ENCODE results near the gene CCDC170. TPM values are rescaled to one million over a fixed set of nuclear protein-coding genes. Genes with fewer than 3 reads are reported as not detected.

The CCDC170 gene
- total and polyA plus RNA-seq, 2 donors (not counting 1 experiment from before 2014, with no cell fraction given) = 0.76 to 0.83 TPM

GRCh38 chr6:151659212-151659611 is 165.4 kb downstream of the CCDC170 start:
- H3K9ac ChIP-seq (ENCODE audit: insufficient read depth, low read length) = no peak overlapping the region
- no peak overlapping the region for H3K27ac ChIP-seq (ENCODE audit: insufficient read depth, low read length)
- H3K79me2 ChIP-seq (ENCODE audit: control insufficient read depth, insufficient read depth, low read length) = no peaks in the 10 kb centered on the region
- H3K4me2 ChIP-seq (ENCODE audit: extremely low read depth, insufficient read depth, low read length) = no peak overlapping the region
- DNase-seq (ENCODE audit: low read depth in 2 of 2) = no peak
- TF ChIP-seq CTCF (conservative IDR thresholded peaks at IDR 0.05 in 1 of 2, IDR thresholded peaks at IDR 0.05 in 1 of 2; ENCODE audit: low read depth in 1 of 2, low read length in 2 of 2) (no peak), EZH2 (IDR thresholded peaks at IDR 0.05; ENCODE audit: low read length, missing control alignments) (no peak)
- no peaks in the 10 kb centered on the region for H3K27me3 ChIP-seq (ENCODE audit: control insufficient read depth, insufficient read depth, low read length)
- H3K9me3 ChIP-seq (ENCODE audit: control insufficient read depth, insufficient read depth, low read depth, low read length) = no peaks in the 10 kb centered on the region
- H4K20me1 ChIP-seq (ENCODE audit: control insufficient read depth, extremely low read depth, insufficient read depth, low read length) = no peaks in the 10 kb centered on the region
- no peak overlapping the region for H2AFZ ChIP-seq (ENCODE audit: low read length)
- no peaks in the 10 kb centered on the region for H3K4me1 ChIP-seq (ENCODE audit: control insufficient read depth, extremely low read depth, insufficient read depth, low read length)
- no peak overlapping the region for H3K4me3 ChIP-seq (replicated peaks in 1 of 4; ENCODE audit: control extremely low read depth in 1 of 4, insufficient read depth in 1 of 4, low read depth in 3 of 4, low read length in 4 of 4)
- H3K36me3 ChIP-seq (ENCODE audit: control insufficient read depth, insufficient read depth, low read length) = no peaks in the 10 kb centered on the region

GRCh38 chr6:151661509-151661908 is 167.7 kb downstream of the CCDC170 start:
- Histone ChIP-seq H3K4me3 (replicated peaks in 1 of 4; ENCODE audit: control extremely low read depth in 1 of 4, insufficient read depth in 1 of 4, low read depth in 3 of 4, low read length in 4 of 4) (no peak overlapping the region), H3K27me3 (ENCODE audit: control insufficient read depth, insufficient read depth, low read length) (no peaks in the 10 kb centered on the region), H3K79me2 (ENCODE audit: control insufficient read depth, insufficient read depth, low read length) (no peaks in the 10 kb centered on the region), H3K4me1 (ENCODE audit: control insufficient read depth, extremely low read depth, insufficient read depth, low read length) (no peaks in the 10 kb centered on the region), H3K27ac (ENCODE audit: insufficient read depth, low read length) (no peak overlapping the region), H4K20me1 (ENCODE audit: control insufficient read depth, extremely low read depth, insufficient read depth, low read length) (no peaks in the 10 kb centered on the region), H3K36me3 (ENCODE audit: control insufficient read depth, insufficient read depth, low read length) (no peaks in the 10 kb centered on the region), H3K4me2 (ENCODE audit: extremely low read depth, insufficient read depth, low read length) (no peak overlapping the region), H3K9ac (ENCODE audit: insufficient read depth, low read length) (no peak overlapping the region), H2AFZ (ENCODE audit: low read length) (no peak overlapping the region), H3K9me3 (ENCODE audit: control insufficient read depth, insufficient read depth, low read depth, low read length) (no peaks in the 10 kb centered on the region)
- DNase-seq (ENCODE audit: low read depth in 2 of 2) = no peak
- TF ChIP-seq EZH2 (IDR thresholded peaks at IDR 0.05; ENCODE audit: low read length, missing control alignments) (no peak), CTCF (conservative IDR thresholded peaks at IDR 0.05 in 1 of 2, IDR thresholded peaks at IDR 0.05 in 1 of 2; ENCODE audit: low read depth in 1 of 2, low read length in 2 of 2) (no peak)

GRCh38 chr6:151661928-151662327 is 168.1 kb downstream of the CCDC170 start:
- Histone ChIP-seq H3K79me2 (ENCODE audit: control insufficient read depth, insufficient read depth, low read length) (no peaks in the 10 kb centered on the region), H3K4me3 (replicated peaks in 1 of 4; ENCODE audit: control extremely low read depth in 1 of 4, insufficient read depth in 1 of 4, low read depth in 3 of 4, low read length in 4 of 4) (no peak overlapping the region), H3K4me2 (ENCODE audit: extremely low read depth, insufficient read depth, low read length) (no peak overlapping the region), H3K9ac (ENCODE audit: insufficient read depth, low read length) (no peak overlapping the region), H4K20me1 (ENCODE audit: control insufficient read depth, extremely low read depth, insufficient read depth, low read length) (no peaks in the 10 kb centered on the region), H2AFZ (ENCODE audit: low read length) (no peak overlapping the region), H3K27me3 (ENCODE audit: control insufficient read depth, insufficient read depth, low read length) (no peaks in the 10 kb centered on the region), H3K4me1 (ENCODE audit: control insufficient read depth, extremely low read depth, insufficient read depth, low read length) (no peaks in the 10 kb centered on the region), H3K27ac (ENCODE audit: insufficient read depth, low read length) (no peak overlapping the region), H3K36me3 (ENCODE audit: control insufficient read depth, insufficient read depth, low read length) (no peaks in the 10 kb centered on the region), H3K9me3 (ENCODE audit: control insufficient read depth, insufficient read depth, low read depth, low read length) (no peaks in the 10 kb centered on the region)
- TF ChIP-seq CTCF (conservative IDR thresholded peaks at IDR 0.05 in 1 of 2, IDR thresholded peaks at IDR 0.05 in 1 of 2; ENCODE audit: low read depth in 1 of 2, low read length in 2 of 2) (peak in 1 of 2 donors; percentile 11), EZH2 (IDR thresholded peaks at IDR 0.05; ENCODE audit: low read length, missing control alignments) (no peak)
- DNase-seq (ENCODE audit: low read depth in 2 of 2) = no peak
